Adrenal gland (tissue), 12 donors: Measurements from ENCODE around the gene HCFC1. TPM values are rescaled to one million over a fixed set of nuclear protein-coding genes. Genes with fewer than 3 reads are reported as not detected.

Experiments used
- DNase-seq, 7 donors: peaks; one replicate each; pipeline ENCODE4 v3.0.0-alpha.2; 2019 to 2020
- H3K27ac ChIP-seq, 5 donors: fragments of 200-600 bp; sonication (generic) in 4 of 5; 1 replicate in 3 of 5; 2 replicates in 2 of 5; pipeline versions ENCODE4 v1.5.1 to v1.8.0; 2016 to 2020; ENCODE audit warnings: mild to moderate bottlenecking in 1 of 5
- H3K27me3 ChIP-seq: fragments of 200-600 bp; 2 replicates; pipeline ENCODE4 v1.8.0; 2021
- H3K36me3 ChIP-seq, 2 donors: fragments of 200-600 bp; replicated peaks in 1 of 2; 1 replicate in 1 of 2; 2 replicates in 1 of 2; pipeline versions ENCODE4 v1.5.1 to v1.8.0; 2018 to 2022
- H3K4me1 ChIP-seq, 2 donors: fragments of 200-600 bp; replicated peaks in 1 of 2; 1 replicate in 1 of 2; 2 replicates in 1 of 2; pipeline versions ENCODE4 v1.5.1 to v1.8.0; 2018 to 2021
- H3K4me3 ChIP-seq, 4 donors: fragments of 200-600 bp; sonication (generic) in 3 of 4; one replicate each; pipeline ENCODE4 v1.5.1; 2016 to 2018
- H3K9me3 ChIP-seq, 3 donors: fragments of 200-600 bp; sonication (generic) in 1 of 3; replicated peaks in 1 of 3; 1 replicate in 2 of 3; 2 replicates in 1 of 3; pipeline versions ENCODE4 v1.5.1 to v1.8.0; 2016 to 2021
- CTCF ChIP-seq, 6 experiments: fragments of 450-650 bp in 4 of 6; fragments of 200-600 bp in 2 of 6; sonication (generic) in 1 of 6; IDR thresholded peaks; 1 replicate in 5 of 6; 2 replicates in 1 of 6; pipeline versions ENCODE4 v1.5.1 to v1.8.0; 2016 to 2021; ENCODE audit warnings: antibody characterized with exemption in 6 of 6, mild to moderate bottlenecking in 2 of 6, moderate library complexity in 1 of 6
- POLR2A ChIP-seq, 2 donors: fragments of 450-650 bp; IDR thresholded peaks; one replicate each; pipeline ENCODE4 v1.6.1; 2017; ENCODE audit warnings: antibody characterized with exemption in 2 of 2, mild to moderate bottlenecking in 2 of 2, moderate library complexity in 1 of 2
- WGBS, 4 donors: extraction: QIAGEN DNeasy Blood & Tissue Kit in 2 of 4; methylation state at CpG; one replicate each; pipeline versions ENCODE4 v1.1.5 to v1.1.7; 2013 to 2017; 5-methylcytosine and 5-hydroxymethylcytosine counted together
- intact Hi-C, 2 donors: fragments of 100-400 bp; cut with DNase I; formaldehyde crosslinking; loops; one replicate each; pipeline versions ENCODE4 v1.14.1 to v1.15.0; 2022 to 2023
- polyA plus RNA-seq, 3 donors: library from polyadenylated mRNA; stranded (reverse); fragments of 200-250 nt in 2 of 3; fragments of 350-450 nt in 1 of 3; fragmentation: Illumina TruSeq in 1 of 3; extraction: RNeasy Lipid Tissue Mini Kit (QIAGEN cat#74804) in 1 of 3; gene quantifications; one replicate each; pipeline ENCODE4 v1.2.3, GENCODE V29; 2013 to 2014
- total RNA-seq, 9 donors: library from RNA; depleted of rRNA in 4 of 9; stranded (reverse); fragments of >200 nt in 4 of 9; fragments of 120-200 nt in 1 of 9; fragmentation: NEBNext Ultra II Directional in 1 of 9; extraction: Animal tissue kit (Norgen Biotek cat#: 25700) in 1 of 9; gene quantifications; one replicate each; pipeline versions ENCODE4 v1.1.0 to v1.2.4, GENCODE V29; 2013 to 2023
- donor health status: healthy with polysubstance abuse.
- donor health status: Bipolar disorder and iron deficiency.
- donor health status: DM: yes; HTN: yes; CAD: no.
- donor health status: DM: no; HTN: no; CAD: no.
- donor health status: DM: no; HTN: no; CAD: no.
- donor health status: DM: yes; HTN: yes; CAD: no.

The HCFC1 gene
- total and polyA plus RNA-seq, 12 donors = 9.2 to 77.1 (median 54.0) TPM

GRCh38 chrX:153921511-153922446 lies 49.8 kb downstream of the HCFC1 start:
- 55 to 73% (median 66%) methylated on average over 17 to 40 of the region's 40 CpGs; no CpG with 5 or more reads in 1 of the 4 donors for WGBS, 4 donors
- intact Hi-C loops = no loop called here
- peak overlapping the region in 1 of 5 donors; percentile 29 for H3K27ac ChIP-seq
- no peaks in the 10 kb centered on the region for H3K9me3 ChIP-seq
- H3K4me3 ChIP-seq = no peak overlapping the region
- no peak for DNase-seq
- peaks cover 4 to 20% of the 10 kb centered on the region in 2 donors for H3K4me1 ChIP-seq
- H3K36me3 ChIP-seq = no peaks in the 10 kb centered on the region
- TF ChIP-seq CTCF (IDR thresholded peaks at IDR 0.05) = no peak
- TF ChIP-seq POLR2A (IDR thresholded peaks at IDR 0.05) = no peak
- peaks cover 5% of the 10 kb centered on the region for H3K27me3 ChIP-seq

- Histone ChIP-seq H3K27me3 (peaks cover 5% of the 10 kb centered on the region), H3K27ac (peak overlapping the region in 1 of 5 donors; percentile 29), H3K9me3 (no peaks in the 10 kb centered on the region), H3K4me3 (no peak overlapping the region), H3K36me3 (no peaks in the 10 kb centered on the region), H3K4me1 (peaks cover 0 to 14% of the 10 kb centered on the region in 2 donors)
- intact Hi-C loops = no loop called here
- no peak for DNase-seq
- 71 to 72% methylated on average over 16 of the region's 16 CpGs; no CpG with 5 or more reads in 2 of the 4 donors for WGBS, 4 donors
- no peak for TF ChIP-seq POLR2A (IDR thresholded peaks at IDR 0.05)
- TF ChIP-seq CTCF (IDR thresholded peaks at IDR 0.05) = no peak
These were observed 50.5 kb downstream of the HCFC1 start for GRCh38 chrX:153921070-153921469.

- H3K27me3 ChIP-seq = peaks cover 5% of the 10 kb centered on the region
- no peak for TF ChIP-seq CTCF (IDR thresholded peaks at IDR 0.05)
- no peak for TF ChIP-seq POLR2A (IDR thresholded peaks at IDR 0.05)
- H3K4me1 ChIP-seq = peaks cover 0 to 14% of the 10 kb centered on the region in 2 donors
- H3K27ac ChIP-seq = no peak overlapping the region
- no peaks in the 10 kb centered on the region for H3K9me3 ChIP-seq
- no peak for DNase-seq
- H3K36me3 ChIP-seq = no peaks in the 10 kb centered on the region
- 59 to 96% (median 89%) methylated on average over 2 to 14 of the region's 14 CpGs; no CpG with 5 or more reads in 1 of the 4 donors for WGBS, 4 donors
- no peak overlapping the region for H3K4me3 ChIP-seq
- intact Hi-C loops = no loop called here
These were observed 51.1 kb downstream of the HCFC1 start for GRCh38 chrX:153920546-153920945.

- H3K27me3 ChIP-seq = peaks cover 5% of the 10 kb centered on the region
- H3K27ac ChIP-seq = no peak overlapping the region
- no peak for DNase-seq
- intact Hi-C loops = no loop called here
- 85 to 94% (median 91%) methylated on average over 2 to 13 of the region's 13 CpGs for WGBS, 4 donors
- TF ChIP-seq CTCF (IDR thresholded peaks at IDR 0.05) (no peak), POLR2A (IDR thresholded peaks at IDR 0.05) (no peak)
- H3K4me3 ChIP-seq = no peak overlapping the region
- H3K4me1 ChIP-seq = peaks cover 0 to 10% of the 10 kb centered on the region in 2 donors
- H3K9me3 ChIP-seq = no peaks in the 10 kb centered on the region
- no peaks in the 10 kb centered on the region for H3K36me3 ChIP-seq
These were observed 52.3 kb downstream of the HCFC1 start for GRCh38 chrX:153919281-153919680.
